HUES48 (cell line): ENCODE data around the gene LIPN.
"Not testable (repeated sequence)": the region's sequence is repeated elsewhere in the genome, so short reads cannot be mapped to it uniquely, and the experiment has no call there.

ENCODE experiments used
- H3K27ac ChIP-seq: one replicate; pipeline ENCODE4 v1.7.0; 2013; ENCODE audit warnings: low read depth, low read length, inconsistent platforms
- H3K27me3 ChIP-seq: 2 replicates; pipeline ENCODE4 v1.6.1; 2013; ENCODE audit warnings: mild to moderate bottlenecking, low read length; ENCODE audit not compliant: control insufficient read depth, insufficient read depth
- H3K36me3 ChIP-seq: 2 replicates; pipeline ENCODE4 v1.6.1; 2013; ENCODE audit warnings: low read length; ENCODE audit not compliant: control insufficient read depth, insufficient read depth
- H3K4me1 ChIP-seq: 2 replicates; pipeline ENCODE4 v1.6.1; 2013; ENCODE audit warnings: mild to moderate bottlenecking, low read length; ENCODE audit not compliant: control insufficient read depth, insufficient read depth
- H3K4me3 ChIP-seq: 2 replicates; pipeline ENCODE4 v1.5.1; 2013; ENCODE audit warnings: mild to moderate bottlenecking, low read depth, low read length
- H3K9ac ChIP-seq: 2 replicates; pipeline ENCODE4 v1.6.1; 2013; ENCODE audit warnings: mild to moderate bottlenecking, low read depth, low read length, moderate library complexity
- H3K9me3 ChIP-seq: 2 replicates; pipeline ENCODE4 v1.6.1; 2013; ENCODE audit warnings: low read length; ENCODE audit not compliant: control insufficient read depth, insufficient read depth

LIPN gene

GRCh38 chr10:88759366-88760101 is at the start of gene LIPN:
Gene LIPN (plus strand): TSS chr10:88760020. CDS start chr10:88761406, 1,386 bp downstream.
- H3K4me3 ChIP-seq, result no peak within 1 kb of the TSS
- H3K9ac ChIP-seq, result no peak within 1 kb of the TSS
- no peaks in the 10 kb centered on the region for H3K27me3 ChIP-seq
- no peaks in the 10 kb centered on the region for H3K36me3 ChIP-seq
- peaks cover 7% of the 10 kb centered on the region; the same call in 1 of the 2 replicates for H3K4me1 ChIP-seq
- H3K9me3 ChIP-seq, result no peaks in the 10 kb centered on the region
- no peak within 1 kb of the TSS for H3K27ac ChIP-seq

GRCh38 chr10:88715517-88715916 is 44.3 kb upstream of the LIPN start:
- Histone ChIP-seq H3K9me3 (no peaks in the 10 kb centered on the region), H3K4me3 (no peak overlapping the region), H3K9ac (no peak overlapping the region), H3K36me3 (no peaks in the 10 kb centered on the region), H3K27ac (no peak overlapping the region), H3K4me1 (no peaks in the 10 kb centered on the region), H3K27me3 (peaks cover 10% of the 10 kb centered on the region)

GRCh38 chr10:88721392-88721791 is 38.4 kb upstream of the LIPN start:
- H3K9me3 ChIP-seq, result no peaks in the 10 kb centered on the region
- H3K27ac ChIP-seq, result no peak overlapping the region
- peaks cover 2% of the 10 kb centered on the region for H3K27me3 ChIP-seq
- H3K4me1 ChIP-seq, result no peaks in the 10 kb centered on the region
- no peak overlapping the region for H3K4me3 ChIP-seq
- no peaks in the 10 kb centered on the region for H3K36me3 ChIP-seq
- no peak overlapping the region for H3K9ac ChIP-seq

GRCh38 chr10:88725798-88726197 is 34.0 kb upstream of the LIPN start:
- peaks cover 18% of the 10 kb centered on the region for H3K27me3 ChIP-seq

GRCh38 chr10:88728107-88728763 is 31.6 kb upstream of the LIPN start:
- H3K4me3 ChIP-seq, result no peak overlapping the region
- H3K4me1 ChIP-seq, result peaks cover 11% of the 10 kb centered on the region; the same call in 1 of the 2 replicates
- no peaks in the 10 kb centered on the region for H3K36me3 ChIP-seq
- H3K9ac ChIP-seq, result no peak overlapping the region
- H3K27me3 ChIP-seq, result peaks cover 18% of the 10 kb centered on the region
- no peak overlapping the region for H3K27ac ChIP-seq
- H3K9me3 ChIP-seq, result no peaks in the 10 kb centered on the region

More at GRCh38 chr10:88725798-88726197, 34.0 kb upstream of the LIPN start:
- Histone ChIP-seq H3K36me3 (no peaks in the 10 kb centered on the region), H3K4me3 (no peak overlapping the region), H3K9ac (no peak overlapping the region), H3K9me3 (no peaks in the 10 kb centered on the region), H3K27ac (no peak overlapping the region), H3K4me1 (no peaks in the 10 kb centered on the region)

GRCh38 chr10:88730864-88731263 is 29.0 kb upstream of the LIPN start:
- Histone ChIP-seq H3K27ac (no peak overlapping the region), H3K36me3 (no peaks in the 10 kb centered on the region), H3K9me3 (no peaks in the 10 kb centered on the region), H3K27me3 (peaks cover 18% of the 10 kb centered on the region), H3K4me3 (no peak overlapping the region), H3K9ac (no peak overlapping the region), H3K4me1 (peaks cover 11% of the 10 kb centered on the region; the same call in 1 of the 2 replicates)

- no peaks in the 10 kb centered on the region for H3K9me3 ChIP-seq
- peaks cover 16% of the 10 kb centered on the region for H3K27me3 ChIP-seq
- peaks cover 11% of the 10 kb centered on the region; the same call in 1 of the 2 replicates for H3K4me1 ChIP-seq
- no peak overlapping the region for H3K9ac ChIP-seq
- no peak overlapping the region for H3K4me3 ChIP-seq
- H3K27ac ChIP-seq, result no peak overlapping the region
- H3K36me3 ChIP-seq, result no peaks in the 10 kb centered on the region
These were observed 28.5 kb upstream of the LIPN start for GRCh38 chr10:88731296-88731695.

GRCh38 chr10:88733215-88733614 is 26.6 kb upstream of the LIPN start:
- no peaks in the 10 kb centered on the region for H3K27me3 ChIP-seq
- H3K9ac ChIP-seq, result no peak overlapping the region
- no peak overlapping the region for H3K4me3 ChIP-seq
- peaks cover 11% of the 10 kb centered on the region; the same call in 1 of the 2 replicates for H3K4me1 ChIP-seq
- H3K27ac ChIP-seq, result no peak overlapping the region
- no peaks in the 10 kb centered on the region for H3K36me3 ChIP-seq
- H3K9me3 ChIP-seq, result no peaks in the 10 kb centered on the region

- H3K9ac ChIP-seq, result no peak overlapping the region
- H3K27ac ChIP-seq, result no peak overlapping the region
- peaks cover 11% of the 10 kb centered on the region; the same call in 1 of the 2 replicates for H3K4me1 ChIP-seq
- no peaks in the 10 kb centered on the region for H3K27me3 ChIP-seq
- no peak overlapping the region for H3K4me3 ChIP-seq
- no peaks in the 10 kb centered on the region for H3K9me3 ChIP-seq
- H3K36me3 ChIP-seq, result no peaks in the 10 kb centered on the region
These were observed 24.2 kb upstream of the LIPN start for GRCh38 chr10:88735661-88736060.

GRCh38 chr10:88741921-88742320 is 17.9 kb upstream of the LIPN start:
- H3K27me3 ChIP-seq, H3K9me3 ChIP-seq, H3K9ac ChIP-seq, H3K27ac ChIP-seq, H3K4me1 ChIP-seq, H3K36me3 ChIP-seq, H3K4me3 ChIP-seq: not testable (repeated sequence)

- Histone ChIP-seq H3K27ac (no peak overlapping the region), H3K4me1 (no peaks in the 10 kb centered on the region), H3K27me3 (no peaks in the 10 kb centered on the region), H3K36me3 (no peaks in the 10 kb centered on the region), H3K9ac (no peak overlapping the region), H3K4me3 (no peak overlapping the region), H3K9me3 (no peaks in the 10 kb centered on the region)
These were observed 17.4 kb upstream of the LIPN start for GRCh38 chr10:88742448-88742847.
